Motor neuron (in vitro differentiated cells): ENCODE measurements around the gene MZB1. TPM values are rescaled to one million over a fixed set of nuclear protein-coding genes. Genes with fewer than 3 reads are reported as not detected.
A peak's percentile ranks its signal among the peaks of the same experiment; 100 is the strongest.
"Not testable (repeated sequence)": the region's sequence is repeated elsewhere in the genome, so short reads cannot be mapped to it uniquely, and the experiment has no call there.

Source experiments
- ATAC-seq, 8 experiments: fragments of 200-7000 bp; cut with Tn5 transposase; replicated peaks in 6 of 8; 2 replicates each; pipeline ENCODE4 v1.8.0; 2021; ENCODE audit warnings: mild to moderate bottlenecking in 8 of 8, moderate library complexity in 8 of 8
- H3K27ac ChIP-seq, 2 donors: fragments of 250-450 bp; sonication (Bioruptor Pico); 2 replicates each; pipeline ENCODE4 v1.9.0; 2021; ENCODE audit warnings: antibody characterized with exemption in 2 of 2, mild to moderate bottlenecking in 2 of 2, moderate library complexity in 1 of 2
- H3K4me1 ChIP-seq, 2 donors: fragments of 250-450 bp; sonication (Bioruptor Pico); replicated peaks in 1 of 2; 2 replicates each; pipeline ENCODE4 v1.6.1; 2021; ENCODE audit warnings: antibody characterized with exemption in 2 of 2, mild to moderate bottlenecking in 2 of 2, moderate library complexity in 1 of 2
- H3K4me3 ChIP-seq, 5 donors: fragments of 250-450 bp; sonication (Bioruptor Pico); 2 replicates each; pipeline ENCODE4 v1.9.0; 2021; ENCODE audit warnings: antibody characterized with exemption in 5 of 5, mild to moderate bottlenecking in 5 of 5, moderate library complexity in 4 of 5
- WGBS, 10 experiments: fragments of 450-650 bp; shearing (Covaris generic); methylation state at CpG; one replicate each; pipeline ENCODE4 v1.0.0; 2022; 5-methylcytosine and 5-hydroxymethylcytosine counted together
- in situ Hi-C, 9 experiments: fragments of 400-800 bp; cut with MboI; loops; one replicate each; pipeline ENCODE4 v1.15.0; 2021; ENCODE audit warnings: low sequenced_read_pairs in 9 of 9, low pct_unique_long_range_greater_than_20kb in 2 of 9; ENCODE audit not compliant: unreplicated experiment in 9 of 9
- total RNA-seq, 8 experiments: library from RNA; unstranded; fragments of 300-600 nt; gene quantifications; 2 replicates each; pipeline versions ENCODE4 v1.2.3 to v1.2.4, GENCODE V29; 2022

Gene MZB1
- total RNA-seq, 8 experiments from 2014 or later: 0.18 to 0.97 (median 0.44) TPM

DNA sequence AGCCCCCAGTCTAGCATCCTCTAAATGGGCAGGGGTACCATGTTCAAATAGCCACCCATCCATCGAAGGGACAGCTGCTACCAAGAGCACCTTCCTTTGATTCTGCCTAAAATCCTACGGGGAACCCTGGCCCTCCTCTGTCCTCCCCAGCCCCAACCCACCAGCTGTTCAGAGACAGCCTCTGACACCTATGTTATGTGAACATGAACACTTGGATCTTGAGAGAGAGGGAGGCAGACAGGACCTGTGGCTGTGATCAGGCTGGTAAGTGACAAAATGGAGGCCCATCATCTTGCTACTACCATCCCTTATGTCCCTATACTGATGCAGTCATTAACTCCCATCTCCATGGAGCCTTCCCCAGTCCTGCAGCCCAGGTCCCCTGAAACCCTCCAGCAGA, 14.8 kb downstream of the MZB1 start:
- H3K27ac ChIP-seq: no peak overlapping the region
- WGBS, 10 experiments: 80 to 100% (median 92%) methylated on average over 1 to 2 of the region's 2 CpGs; no CpG with 5 or more reads in 7 of the 10 experiments
- H3K4me1 ChIP-seq: no peaks in the 10 kb centered on the region
- in situ Hi-C loops: no loop called here
- ATAC-seq: peak in 2 of 8 experiments; percentile 8 to 10
- H3K4me3 ChIP-seq: no peak overlapping the region

DNA sequence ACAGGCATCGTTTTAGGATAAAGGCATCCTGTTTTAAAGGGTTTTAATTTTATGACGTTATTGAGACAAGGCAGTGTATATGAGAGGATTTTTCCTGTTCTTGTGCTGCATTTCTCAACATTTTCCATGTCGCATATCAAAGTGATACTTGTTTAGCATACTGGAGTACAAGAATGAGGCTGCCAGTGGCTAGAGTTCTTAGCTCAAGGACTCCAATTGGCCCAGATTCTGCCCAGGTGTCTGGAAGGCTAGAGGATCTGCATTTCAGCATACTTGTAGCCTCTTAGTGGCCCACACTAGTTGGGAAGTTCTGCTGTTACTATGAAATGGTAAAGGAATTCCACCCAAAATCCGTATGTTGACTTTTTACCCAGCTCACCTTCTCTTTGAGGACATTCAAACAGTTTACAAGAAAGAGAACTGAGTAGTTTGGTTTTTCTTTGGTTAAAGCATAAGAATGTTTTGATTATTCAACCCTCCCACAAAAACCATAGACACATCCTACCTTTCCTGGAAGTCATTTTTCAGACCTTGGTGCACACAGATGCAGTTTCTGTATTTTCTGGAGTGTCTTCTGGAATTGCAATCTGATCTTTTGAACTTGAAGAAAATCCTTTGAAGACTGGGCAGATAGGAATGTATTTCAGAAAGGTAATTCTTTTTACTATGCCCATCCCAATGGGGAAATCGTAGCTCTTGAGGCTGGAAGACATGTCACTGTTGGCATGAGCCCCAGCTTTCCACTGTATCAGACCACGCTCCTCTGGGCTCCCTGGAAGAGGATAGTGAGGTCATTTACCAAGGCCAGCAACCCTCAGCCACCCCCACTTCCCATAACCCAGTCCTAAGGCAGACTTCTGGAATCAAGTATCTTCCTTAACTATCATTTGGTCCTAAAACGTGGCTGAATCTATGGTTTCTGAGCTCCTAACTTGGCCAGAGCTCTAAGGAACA, 18.0 kb downstream of the MZB1 start:
- in situ Hi-C loops: no loop called here
- Histone ChIP-seq H3K27ac (no peak overlapping the region), H3K4me3 (no peak overlapping the region), H3K4me1 (no peaks in the 10 kb centered on the region)
- no peak for ATAC-seq
- 67 to 94% (median 87%) methylated on average over 1 to 7 of the region's 7 CpGs for WGBS, 10 experiments

DNA sequence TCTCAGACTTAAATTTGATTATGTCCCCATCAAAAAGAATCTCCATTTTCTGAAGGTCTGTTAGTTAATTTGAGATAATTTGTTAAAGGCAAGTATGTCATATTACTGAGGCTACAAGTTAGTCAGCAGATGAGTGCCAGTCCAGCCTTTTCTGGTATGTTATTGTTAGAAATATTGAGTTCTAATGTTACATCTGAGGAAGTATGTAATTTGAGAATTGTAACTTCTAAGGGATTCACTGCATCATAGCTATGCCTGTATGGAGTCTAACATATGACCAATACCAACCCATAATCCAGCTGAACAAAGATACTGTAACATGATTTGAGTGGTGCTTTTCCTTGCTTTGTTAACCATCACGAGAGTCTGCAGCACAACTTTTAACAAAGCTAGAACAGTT, 20.5 kb downstream of the MZB1 start:
- no peak overlapping the region for H3K4me3 ChIP-seq
- in situ Hi-C loops: no loop called here
- 71 to 100% (median 100%) methylated on average over 1 of the region's 1 CpG; no CpG with 5 or more reads in 4 of the 10 experiments for WGBS, 10 experiments
- H3K27ac ChIP-seq: no peak overlapping the region
- ATAC-seq: peak in 1 of 8 experiments; percentile 53
- no peaks in the 10 kb centered on the region for H3K4me1 ChIP-seq

DNA sequence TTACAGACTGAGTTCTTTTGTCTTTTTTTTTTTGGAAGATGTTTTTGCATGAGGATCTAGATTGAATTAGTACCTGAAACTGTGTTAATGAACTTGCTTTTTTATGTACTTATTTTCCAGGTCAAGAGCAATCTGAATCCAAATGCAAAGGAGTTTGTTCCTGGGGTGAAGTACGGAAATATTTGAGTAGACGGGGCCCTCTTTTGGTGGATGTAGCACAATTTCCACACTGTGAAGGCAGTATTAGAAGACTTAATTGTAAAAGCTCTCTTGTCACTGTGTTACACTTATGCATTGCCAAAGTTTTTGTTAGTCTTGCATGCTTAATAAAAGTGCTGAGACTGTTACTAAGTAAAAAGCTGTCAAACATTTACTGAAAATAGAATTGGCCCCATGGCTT, 21.1 kb downstream of the MZB1 start:
- 46 to 100% (median 90%) methylated on average over 2 of the region's 2 CpGs; no CpG with 5 or more reads in 2 of the 10 experiments for WGBS, 10 experiments
- no peak for ATAC-seq
- Histone ChIP-seq H3K4me1 (no peaks in the 10 kb centered on the region), H3K27ac (no peak overlapping the region), H3K4me3 (no peak overlapping the region)
- in situ Hi-C loops: no loop called here

DNA sequence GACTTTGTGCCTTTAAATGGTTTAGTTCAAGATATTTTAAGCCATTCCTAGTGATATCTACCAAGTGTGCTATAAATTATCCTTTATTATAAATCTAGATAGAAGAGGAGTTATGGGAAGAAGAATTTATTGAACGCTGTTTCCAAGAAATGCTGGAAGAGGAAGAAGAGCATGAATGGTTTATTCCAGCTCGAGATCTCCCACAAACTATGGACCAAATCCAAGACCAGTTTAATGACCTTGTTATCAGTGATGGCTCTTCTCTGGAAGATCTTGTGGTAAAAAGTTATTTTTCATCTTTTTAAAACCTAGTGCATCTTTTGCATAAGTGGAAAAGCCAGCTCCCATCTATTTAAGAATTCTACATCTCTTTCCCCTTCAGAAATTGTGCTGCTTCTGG, 25.2 kb downstream of the MZB1 start:
- H3K4me3 ChIP-seq: no peak overlapping the region
- ATAC-seq: no peak
- WGBS, 10 experiments: 71 to 100% (median 92%) methylated on average over 1 to 2 of the region's 2 CpGs; no CpG with 5 or more reads in 1 of the 10 experiments
- no peak overlapping the region for H3K27ac ChIP-seq
- no peaks in the 10 kb centered on the region for H3K4me1 ChIP-seq
- in situ Hi-C loops: no loop called here

- in situ Hi-C loops: no loop called here
- H3K4me3 ChIP-seq: no peak overlapping the region
- H3K27ac ChIP-seq: no peak overlapping the region
- H3K4me1 ChIP-seq: no peaks in the 10 kb centered on the region
- WGBS, 10 experiments: 67 to 100% (median 98%) methylated on average over 1 to 2 of the region's 2 CpGs; no CpG with 5 or more reads in 2 of the 10 experiments
- peak in 2 of 8 experiments; percentile 89 to 97 for ATAC-seq
Measured at GRCh38 chr5:139363937-139364336, 25.8 kb downstream of the MZB1 start.

- no peak overlapping the region for H3K27ac ChIP-seq
- peak in 1 of 8 experiments; percentile 65 for ATAC-seq
- H3K4me3 ChIP-seq: no peak overlapping the region
- in situ Hi-C loops: no loop called here
- no peaks in the 10 kb centered on the region for H3K4me1 ChIP-seq
- 30 to 95% (median 82%) methylated on average over 1 to 6 of the region's 6 CpGs; no CpG with 5 or more reads in 1 of the 10 experiments for WGBS, 10 experiments
Measured at GRCh38 chr5:139361835-139362429, 27.8 kb downstream of the MZB1 start.

DNA sequence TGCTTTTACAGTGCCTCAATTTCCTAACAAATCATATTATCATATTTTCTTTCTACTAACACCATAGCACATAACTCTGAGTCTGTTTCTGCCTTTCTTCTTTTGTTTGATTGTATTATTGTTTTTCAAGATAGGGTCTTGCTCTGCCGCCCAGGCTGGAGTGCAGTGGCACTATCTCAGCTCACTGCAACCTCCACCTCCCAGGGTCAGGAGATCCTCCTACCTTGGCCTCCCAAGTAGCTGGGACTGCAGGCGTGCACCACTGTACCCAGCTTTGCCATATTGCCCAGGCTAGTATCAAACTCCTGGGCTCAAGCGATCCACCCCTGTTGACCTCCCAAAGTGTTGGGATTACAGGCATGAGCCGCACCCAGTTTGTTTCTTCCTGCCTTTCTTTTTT, 29.3 kb downstream of the MZB1 start:
- no peak for ATAC-seq
- Histone ChIP-seq H3K4me1 (no peaks in the 10 kb centered on the region), H3K27ac (no peak overlapping the region), H3K4me3 (no peak overlapping the region)
- WGBS, 10 experiments: 85 to 100% (median 98%) methylated on average over 1 to 4 of the region's 4 CpGs; no CpG with 5 or more reads in 2 of the 10 experiments
- in situ Hi-C loops: no loop called here

GRCh38 chr5:139358064-139358463, 31.6 kb downstream of the MZB1 start:
- ATAC-seq: no peak
- in situ Hi-C loops: no loop called here
- Histone ChIP-seq H3K27ac (no peak overlapping the region), H3K4me3 (no peak overlapping the region), H3K4me1 (no peaks in the 10 kb centered on the region)

- H3K27ac ChIP-seq, H3K4me1 ChIP-seq, in situ Hi-C loops, ATAC-seq, H3K4me3 ChIP-seq: not testable (repeated sequence)
- whole genome bisulfite sequencing, 10 experiments: 97 to 100% (median 100%) methylated on average over 1 to 8 of the region's 8 CpGs; no CpG with 5 or more reads in 4 of the 10 experiments
Measured at GRCh38 chr5:139355900-139356299, 33.8 kb downstream of the MZB1 start.

DNA sequence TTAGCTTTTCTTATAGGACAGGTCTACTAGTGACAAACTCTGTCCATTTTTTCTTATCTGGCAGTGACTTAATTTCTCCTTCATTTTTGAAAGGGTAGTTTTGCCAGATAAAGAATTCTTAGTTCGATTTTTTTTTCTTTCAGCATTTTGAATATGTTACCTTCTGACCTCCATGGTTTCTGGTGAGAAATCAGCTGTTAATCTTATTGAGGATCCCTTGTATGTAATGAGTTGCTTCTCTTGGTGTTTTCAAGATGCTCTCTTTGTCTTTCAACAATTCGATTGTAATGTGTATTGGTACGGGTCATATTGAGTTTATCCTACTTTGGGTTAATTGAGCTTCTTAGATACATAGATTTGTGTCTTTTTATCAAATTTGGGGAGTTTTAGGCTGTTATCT, 35.5 kb downstream of the MZB1 start:
- H3K27ac ChIP-seq: no peak overlapping the region
- H3K4me1 ChIP-seq: no peaks in the 10 kb centered on the region
- H3K4me3 ChIP-seq: no peak overlapping the region
- in situ Hi-C loops: no loop called here
- no peak for ATAC-seq
- WGBS, 10 experiments: 56 to 100% (median 95%) methylated on average over 1 to 3 of the region's 3 CpGs

DNA sequence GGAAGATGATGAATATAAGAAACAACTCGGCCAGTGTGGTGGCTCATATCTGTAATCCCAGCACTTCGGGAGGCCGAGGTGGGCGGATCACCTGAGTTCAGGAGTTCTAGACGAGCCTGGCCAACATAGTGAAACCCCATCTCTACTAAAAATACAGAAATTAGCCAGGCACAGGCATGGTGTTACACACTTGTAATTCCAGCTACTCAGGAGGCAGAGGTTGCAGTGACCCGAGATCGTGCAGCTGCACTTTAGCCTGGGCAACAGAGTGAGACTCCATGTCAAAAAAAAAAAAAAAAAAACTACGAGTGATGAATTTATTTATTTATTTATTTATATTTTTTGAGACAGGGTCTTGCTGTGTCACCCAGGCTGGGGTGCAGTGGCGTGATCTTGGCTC, 41.9 kb downstream of the MZB1 start:
- 60 to 100% (median 97%) methylated on average over 1 to 8 of the region's 9 CpGs; no CpG with 5 or more reads in 2 of the 10 experiments for WGBS, 10 experiments
- H3K27ac ChIP-seq, H3K4me3 ChIP-seq, in situ Hi-C loops, ATAC-seq: not testable (repeated sequence)
- peaks cover 4 to 15% of the 10 kb centered on the region in 2 donors for H3K4me1 ChIP-seq

GRCh38 chr5:139345442-139345841, 44.3 kb downstream of the MZB1 start:
- H3K4me3 ChIP-seq, ATAC-seq, H3K27ac ChIP-seq, in situ Hi-C loops: not testable (repeated sequence)
- WGBS, 10 experiments: 89 to 100% (median 97%) methylated on average over 3 to 7 of the region's 8 CpGs
- H3K4me1 ChIP-seq: peaks cover 8 to 16% of the 10 kb centered on the region in 2 donors
